ENCODE results near the gene ZNF326.

- no peak for TF ChIP-seq CTCF (conservative IDR thresholded peaks at IDR 0.05; ENCODE audit: low read depth, low read length)
- TF ChIP-seq EZH2 (IDR thresholded peaks at IDR 0.05; ENCODE audit: borderline replicate concordance, low read depth, low read length, poor library complexity, severe bottlenecking), result no peak
These were observed 20.0 kb upstream of the ZNF326 start for GRCh38 chr1:89974696-89975470.
